ENCODE results near the gene NR5A2.

NR5A2 gene

DNA sequence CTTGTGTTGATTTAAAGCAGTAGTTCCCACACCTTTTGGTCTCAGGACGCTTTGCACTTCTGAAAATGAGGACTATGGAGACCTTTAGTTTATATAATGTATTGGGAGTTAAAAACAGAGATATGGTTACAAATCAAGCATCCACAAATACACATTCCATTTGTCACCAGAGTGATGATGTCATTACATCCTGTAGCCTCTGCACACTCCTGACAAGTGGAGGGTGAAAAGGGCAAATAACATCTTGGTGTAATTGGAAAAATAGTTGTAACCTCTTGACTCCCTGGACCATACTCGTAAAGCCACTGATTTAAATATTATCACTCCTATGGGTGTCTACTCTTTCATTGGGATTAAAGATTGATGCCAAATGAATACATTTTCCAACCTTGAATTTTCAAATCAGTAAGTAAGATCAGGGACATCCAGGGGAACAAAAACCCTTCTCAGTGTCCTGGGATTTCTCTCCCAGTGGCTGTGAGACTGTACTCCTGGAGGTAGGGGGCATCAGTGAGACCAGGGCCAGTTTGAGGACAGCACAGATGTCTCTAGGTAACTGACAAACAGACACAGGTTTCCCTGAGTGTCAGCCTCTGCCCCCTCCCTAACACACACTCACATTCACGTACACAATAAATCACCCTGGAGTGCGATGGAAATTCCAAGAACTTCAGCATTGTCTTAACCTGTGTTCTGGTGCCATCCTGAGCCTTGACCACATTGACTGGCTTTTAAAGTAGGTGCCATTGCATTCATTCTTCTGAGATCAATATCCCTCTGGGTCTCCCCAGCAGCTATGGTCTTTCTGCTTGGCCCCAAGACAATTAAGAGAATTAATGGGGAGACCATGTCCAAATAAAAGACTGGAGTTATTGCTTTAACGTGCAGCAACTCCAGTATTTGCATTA is 63.0 kb downstream of the NR5A2 start:
- H3K9me3 ChIP-seq (ENCODE audit: insufficient read depth, low read length), result no peaks in the 10 kb centered on the region
- TF ChIP-seq YY1 (IDR thresholded peaks at IDR 0.05; ENCODE audit: insufficient read depth, insufficient read length) (no peak), ZNF274 (IDR thresholded peaks at IDR 0.05; ENCODE audit: low read depth, low read length) (no peak), SUZ12 (IDR thresholded peaks at IDR 0.05; ENCODE audit: extremely low read depth, insufficient read depth, insufficient read length) (no peak)
- H3K36me3 ChIP-seq (ENCODE audit: insufficient read depth, insufficient read length, low read length), result no peaks in the 10 kb centered on the region
- peak; percentile 44 for DNase-seq (ENCODE audit: low read depth, low spot score)
- H3K4me1 ChIP-seq (ENCODE audit: insufficient read depth, insufficient read length), result no peaks in the 10 kb centered on the region
- no peaks in the 10 kb centered on the region for H3K27me3 ChIP-seq (ENCODE audit: insufficient read depth, insufficient read length)
- H3K4me3 ChIP-seq (ENCODE audit: insufficient read length, low read depth), result no peak overlapping the region
- no peak overlapping the region for H3K9ac ChIP-seq (ENCODE audit: insufficient read length, low read depth)

DNA sequence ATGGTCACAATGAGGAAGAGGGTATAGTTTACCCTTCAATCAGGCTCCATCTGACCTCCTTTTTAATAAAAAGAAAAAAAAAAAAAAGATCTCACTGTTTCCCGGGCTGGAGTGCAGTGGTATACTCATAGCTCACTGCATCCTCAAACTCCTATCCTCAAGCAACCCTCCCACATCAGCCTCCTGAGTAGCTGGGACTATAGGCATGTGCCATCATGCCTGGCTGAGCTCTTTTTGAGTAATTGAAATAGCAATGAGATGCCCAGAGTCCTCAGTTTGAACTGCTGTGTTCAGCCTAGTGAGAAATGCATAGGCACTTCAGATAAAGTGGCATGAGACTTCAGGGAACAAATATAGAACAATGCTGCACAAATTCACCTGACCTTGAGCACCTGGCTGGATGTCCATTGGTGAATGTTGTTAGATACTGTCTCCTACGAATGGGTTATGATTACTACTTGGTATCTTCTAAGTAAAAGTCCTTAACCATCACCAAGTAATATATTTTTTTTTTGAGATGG is 67.6 kb downstream of the NR5A2 start:
- H3K4me3 ChIP-seq (ENCODE audit: insufficient read length, low read depth), result no peak overlapping the region
- no peak for DNase-seq (ENCODE audit: low read depth, low spot score)
- TF ChIP-seq SUZ12 (IDR thresholded peaks at IDR 0.05; ENCODE audit: extremely low read depth, insufficient read depth, insufficient read length) (no peak), YY1 (IDR thresholded peaks at IDR 0.05; ENCODE audit: insufficient read depth, insufficient read length) (no peak), ZNF274 (IDR thresholded peaks at IDR 0.05; ENCODE audit: low read depth, low read length) (no peak)
- H3K9ac ChIP-seq (ENCODE audit: insufficient read length, low read depth), result no peak overlapping the region
- H3K27me3 ChIP-seq (ENCODE audit: insufficient read depth, insufficient read length), result no peaks in the 10 kb centered on the region
- H3K4me1 ChIP-seq (ENCODE audit: insufficient read depth, insufficient read length), result no peaks in the 10 kb centered on the region
- H3K36me3 ChIP-seq (ENCODE audit: insufficient read depth, insufficient read length, low read length), result no peaks in the 10 kb centered on the region
- H3K9me3 ChIP-seq (ENCODE audit: insufficient read depth, low read length), result no peaks in the 10 kb centered on the region

DNA sequence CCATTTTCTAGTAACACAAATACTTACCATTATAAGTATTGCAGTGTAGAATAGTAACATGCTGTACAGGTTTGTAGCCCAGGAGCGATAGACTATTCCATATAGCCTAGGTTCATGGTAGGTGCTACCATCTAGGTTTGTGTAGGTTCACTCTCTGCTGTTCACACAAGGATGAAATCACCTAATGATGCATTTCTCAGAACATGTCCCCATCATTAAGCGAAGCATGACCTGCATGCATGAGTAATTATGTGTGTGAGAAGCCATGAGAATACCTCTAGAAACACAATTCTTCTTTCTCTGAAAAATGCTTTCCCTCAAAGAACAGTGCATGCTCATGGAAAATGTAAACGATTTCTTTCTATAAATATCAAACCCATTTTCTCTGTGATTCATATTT is 69.3 kb downstream of the NR5A2 start:
- no peaks in the 10 kb centered on the region for H3K36me3 ChIP-seq (ENCODE audit: insufficient read depth, insufficient read length, low read length)
- no peaks in the 10 kb centered on the region for H3K27me3 ChIP-seq (ENCODE audit: insufficient read depth, insufficient read length)
- no peak for DNase-seq (ENCODE audit: low read depth, low spot score)
- no peaks in the 10 kb centered on the region for H3K9me3 ChIP-seq (ENCODE audit: insufficient read depth, low read length)
- TF ChIP-seq SUZ12 (IDR thresholded peaks at IDR 0.05; ENCODE audit: extremely low read depth, insufficient read depth, insufficient read length) (no peak), YY1 (IDR thresholded peaks at IDR 0.05; ENCODE audit: insufficient read depth, insufficient read length) (no peak), ZNF274 (IDR thresholded peaks at IDR 0.05; ENCODE audit: low read depth, low read length) (no peak)
- no peak overlapping the region for H3K9ac ChIP-seq (ENCODE audit: insufficient read length, low read depth)
- no peak overlapping the region for H3K4me3 ChIP-seq (ENCODE audit: insufficient read length, low read depth)
- no peaks in the 10 kb centered on the region for H3K4me1 ChIP-seq (ENCODE audit: insufficient read depth, insufficient read length)

DNA sequence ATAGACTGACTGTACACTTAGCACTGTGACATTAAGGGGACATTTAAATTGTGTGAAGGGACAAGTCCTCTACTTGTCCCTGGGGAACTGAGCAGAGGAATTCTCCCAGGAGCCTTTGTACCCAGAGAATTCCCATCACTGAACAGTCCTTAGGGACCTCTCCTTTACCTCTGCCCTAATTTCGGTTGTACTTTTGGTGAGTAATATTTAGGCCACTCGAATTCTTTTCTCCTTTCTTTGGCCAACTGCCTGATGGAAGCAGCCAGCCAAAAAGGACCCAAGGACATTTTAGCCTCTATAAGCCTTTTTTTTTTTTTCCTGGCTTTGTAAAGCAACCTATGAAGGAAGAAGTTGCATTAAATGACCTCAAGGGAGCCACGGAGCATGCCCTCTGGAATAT is 71.5 kb downstream of the NR5A2 start:
- DNase-seq (ENCODE audit: low read depth, low spot score), result no peak
- Histone ChIP-seq H3K4me3 (ENCODE audit: insufficient read length, low read depth) (no peak overlapping the region), H3K36me3 (ENCODE audit: insufficient read depth, insufficient read length, low read length) (no peaks in the 10 kb centered on the region), H3K27me3 (ENCODE audit: insufficient read depth, insufficient read length) (no peaks in the 10 kb centered on the region), H3K4me1 (ENCODE audit: insufficient read depth, insufficient read length) (no peaks in the 10 kb centered on the region), H3K9ac (ENCODE audit: insufficient read length, low read depth) (no peak overlapping the region), H3K9me3 (ENCODE audit: insufficient read depth, low read length) (no peaks in the 10 kb centered on the region)
- TF ChIP-seq YY1 (IDR thresholded peaks at IDR 0.05; ENCODE audit: insufficient read depth, insufficient read length) (no peak), ZNF274 (IDR thresholded peaks at IDR 0.05; ENCODE audit: low read depth, low read length) (no peak), SUZ12 (IDR thresholded peaks at IDR 0.05; ENCODE audit: extremely low read depth, insufficient read depth, insufficient read length) (no peak)

DNA sequence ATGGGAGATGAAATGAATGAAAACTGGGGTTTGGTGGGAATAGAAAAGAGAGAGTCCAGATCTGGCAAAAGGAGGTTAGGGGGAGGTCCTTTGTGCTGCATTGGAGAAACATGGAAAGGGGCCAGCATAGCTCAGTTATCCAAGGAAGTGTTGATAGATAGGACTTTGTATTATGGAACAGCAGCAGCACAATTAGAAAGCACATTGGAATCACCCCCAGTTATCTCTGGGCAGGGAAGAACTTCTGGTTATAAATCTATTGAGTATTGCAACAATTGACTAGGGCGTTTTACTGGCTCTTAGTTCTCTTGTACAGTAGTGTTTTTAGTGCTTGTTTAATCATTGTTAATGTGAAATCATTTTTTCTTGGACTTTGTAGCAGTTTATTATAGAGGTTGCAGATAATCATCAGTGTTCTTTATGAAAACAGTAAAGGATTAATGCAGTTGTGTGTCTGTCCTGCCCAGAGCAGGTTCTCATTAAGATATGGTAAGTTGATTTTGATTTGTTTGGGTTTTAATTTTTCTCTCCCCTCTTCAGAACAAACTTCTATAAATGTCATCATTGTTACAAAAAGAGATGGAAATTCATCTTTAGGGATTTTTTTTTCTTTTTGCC is 76.6 kb downstream of the NR5A2 start:
- Histone ChIP-seq H3K9me3 (ENCODE audit: insufficient read depth, low read length) (no peaks in the 10 kb centered on the region), H3K9ac (ENCODE audit: insufficient read length, low read depth) (no peak overlapping the region), H3K4me1 (ENCODE audit: insufficient read depth, insufficient read length) (no peaks in the 10 kb centered on the region), H3K27me3 (ENCODE audit: insufficient read depth, insufficient read length) (no peaks in the 10 kb centered on the region), H3K4me3 (ENCODE audit: insufficient read length, low read depth) (no peak overlapping the region), H3K36me3 (ENCODE audit: insufficient read depth, insufficient read length, low read length) (no peaks in the 10 kb centered on the region)
- no peak for DNase-seq (ENCODE audit: low read depth, low spot score)
- TF ChIP-seq YY1 (IDR thresholded peaks at IDR 0.05; ENCODE audit: insufficient read depth, insufficient read length), result no peak
- TF ChIP-seq ZNF274 (IDR thresholded peaks at IDR 0.05; ENCODE audit: low read depth, low read length), result no peak
- no peak for TF ChIP-seq SUZ12 (IDR thresholded peaks at IDR 0.05; ENCODE audit: extremely low read depth, insufficient read depth, insufficient read length)

DNA sequence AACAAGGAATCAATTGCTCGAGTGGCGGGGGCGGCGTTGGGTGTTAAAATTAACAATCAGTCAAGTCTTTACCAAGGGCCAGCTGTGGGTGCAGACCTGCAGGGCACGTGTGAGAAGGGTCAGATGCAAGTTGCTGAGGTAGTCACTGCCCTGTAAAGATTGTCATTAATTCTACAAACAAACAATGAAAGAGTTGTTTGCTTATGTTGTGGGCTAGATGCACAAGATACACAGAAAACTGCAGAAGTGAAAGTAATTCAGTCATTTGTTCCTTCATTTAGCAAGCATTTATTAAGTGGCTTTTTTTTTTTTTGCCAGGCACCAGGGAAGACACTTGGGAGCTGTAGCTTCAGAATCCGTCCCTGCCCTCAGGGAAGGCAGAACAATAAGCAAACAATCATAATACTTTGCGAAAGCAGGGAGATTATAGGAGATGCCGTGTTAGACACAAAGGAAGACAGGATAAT is 79.5 kb downstream of the NR5A2 start:
- Histone ChIP-seq H3K27me3 (ENCODE audit: insufficient read depth, insufficient read length) (no peaks in the 10 kb centered on the region), H3K4me1 (ENCODE audit: insufficient read depth, insufficient read length) (no peaks in the 10 kb centered on the region), H3K4me3 (ENCODE audit: insufficient read length, low read depth) (no peak overlapping the region), H3K9me3 (ENCODE audit: insufficient read depth, low read length) (no peaks in the 10 kb centered on the region), H3K9ac (ENCODE audit: insufficient read length, low read depth) (no peak overlapping the region), H3K36me3 (ENCODE audit: insufficient read depth, insufficient read length, low read length) (no peaks in the 10 kb centered on the region)
- TF ChIP-seq YY1 (IDR thresholded peaks at IDR 0.05; ENCODE audit: insufficient read depth, insufficient read length) (no peak), ZNF274 (IDR thresholded peaks at IDR 0.05; ENCODE audit: low read depth, low read length) (no peak), SUZ12 (IDR thresholded peaks at IDR 0.05; ENCODE audit: extremely low read depth, insufficient read depth, insufficient read length) (no peak)
- DNase-seq (ENCODE audit: low read depth, low spot score), result no peak

DNA sequence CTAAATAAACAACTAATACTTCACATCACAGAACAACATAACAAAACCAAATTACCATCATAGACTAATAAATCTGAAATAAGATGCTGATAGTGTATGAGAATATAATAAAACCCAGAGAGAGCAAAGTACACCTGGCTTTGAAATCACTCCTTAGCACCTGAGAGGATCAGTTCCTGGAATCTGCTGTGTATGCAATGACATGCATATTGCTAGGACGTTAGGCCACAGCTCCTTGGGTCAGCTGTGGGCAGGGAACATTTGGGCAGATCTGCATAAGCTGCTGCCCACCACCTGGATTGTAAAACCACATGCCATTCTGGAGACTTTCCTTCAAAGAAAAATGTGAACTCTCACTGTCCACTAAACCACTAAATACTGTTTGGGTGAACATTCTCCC is 81.1 kb downstream of the NR5A2 start:
- Histone ChIP-seq H3K36me3 (ENCODE audit: insufficient read depth, insufficient read length, low read length) (no peaks in the 10 kb centered on the region), H3K4me1 (ENCODE audit: insufficient read depth, insufficient read length) (no peaks in the 10 kb centered on the region), H3K4me3 (ENCODE audit: insufficient read length, low read depth) (no peak overlapping the region), H3K9me3 (ENCODE audit: insufficient read depth, low read length) (no peaks in the 10 kb centered on the region), H3K9ac (ENCODE audit: insufficient read length, low read depth) (no peak overlapping the region), H3K27me3 (ENCODE audit: insufficient read depth, insufficient read length) (no peaks in the 10 kb centered on the region)
- no peak for TF ChIP-seq YY1 (IDR thresholded peaks at IDR 0.05; ENCODE audit: insufficient read depth, insufficient read length)
- no peak for DNase-seq (ENCODE audit: low read depth, low spot score)
